Lung (tissue), 12 donors: Measurements from ENCODE around the gene NMUR1. TPM values are rescaled to one million over a fixed set of nuclear protein-coding genes. Genes with fewer than 3 reads are reported as not detected.

Experiments used
- ATAC-seq: fragments of 200-7000 bp; cut with Tn5 transposase; one replicate; pipeline ENCODE4 v1.9.1; 2020; ENCODE audit warnings: moderate number of reproducible peaks; ENCODE audit not compliant: insufficient read depth, low FRiP score
- DNase-seq, 3 donors: peaks; one replicate each; pipeline ENCODE4 v3.0.0-alpha.2; 2013 to 2017
- H3K27ac ChIP-seq, 2 donors: one replicate each; pipeline ENCODE4 v1.5.1; 2013; ENCODE audit warnings: mild to moderate bottlenecking in 2 of 2, moderate library complexity in 2 of 2, control low read depth in 1 of 2, inconsistent platforms in 1 of 2, low read depth in 1 of 2, low read length in 1 of 2
- H3K27me3 ChIP-seq, 3 donors: one replicate each; pipeline ENCODE4 v1.5.1; 2013; ENCODE audit warnings: low read length in 2 of 3; ENCODE audit not compliant: control insufficient read depth in 3 of 3, insufficient read depth in 3 of 3
- H3K36me3 ChIP-seq, 4 donors: one replicate each; pipeline ENCODE4 v1.5.1; 2013; ENCODE audit warnings: low read length in 4 of 4, mild to moderate bottlenecking in 1 of 4, moderate library complexity in 1 of 4; ENCODE audit not compliant: control insufficient read depth in 4 of 4, insufficient read depth in 4 of 4
- H3K4me1 ChIP-seq, 5 donors: one replicate each; pipeline ENCODE4 v1.5.1; 2013; ENCODE audit warnings: low read length in 5 of 5, mild to moderate bottlenecking in 2 of 5, moderate library complexity in 1 of 5; ENCODE audit not compliant: control insufficient read depth in 5 of 5, insufficient read depth in 5 of 5
- H3K4me3 ChIP-seq: one replicate; pipeline ENCODE4 v1.5.1; 2013; ENCODE audit warnings: mild to moderate bottlenecking, control low read depth, moderate library complexity
- H3K9ac ChIP-seq, 2 donors: one replicate each; pipeline ENCODE4 v1.5.1; 2013; ENCODE audit warnings: low read length in 2 of 2, control low read depth in 1 of 2; ENCODE audit not compliant: insufficient read depth in 1 of 2
- H3K9me3 ChIP-seq, 4 donors: one replicate each; pipeline ENCODE4 v1.5.1; 2013; ENCODE audit warnings: low read length in 3 of 4, mild to moderate bottlenecking in 1 of 4, moderate library complexity in 1 of 4; ENCODE audit not compliant: control insufficient read depth in 4 of 4, insufficient read depth in 3 of 4
- CTCF ChIP-seq: IDR thresholded peaks from 2 replicates; pipeline ENCODE4 v1.5.1; 2012; ENCODE audit warnings: mild to moderate bottlenecking; ENCODE audit errors: control extremely low read depth, extremely low read depth
- WGBS, 2 donors: extraction: QIAGEN DNeasy Blood & Tissue Kit; methylation state at CpG; one replicate each; pipeline ENCODE4 v1.1.7; 2013; 5-methylcytosine and 5-hydroxymethylcytosine counted together
- polyA plus RNA-seq, 2 donors: library from polyadenylated mRNA; stranded (reverse); fragments of 200-250 nt; gene quantifications; one replicate each; pipeline ENCODE4 v1.2.1, GENCODE V29; 2013
- total RNA-seq, 2 donors: library from RNA; depleted of rRNA in 1 of 2; stranded (reverse); fragments of >200 nt in 1 of 2; gene quantifications; one replicate each; pipeline ENCODE4 v1.2.1, GENCODE V29; 2014 to 2021
- donor health status: control.
- donor health status: control.
- donor health status: Bipolar disorder and iron deficiency.
- donor health status: healthy.
- donor health status: DM: yes; HTN: yes; CAD: no.

Gene NMUR1
- total and polyA plus RNA-seq, 4 donors: 0.65 to 1.2 (median 0.80) TPM

- no peaks in the 10 kb centered on the region for H3K9me3 ChIP-seq
- H3K4me3 ChIP-seq: no peak overlapping the region
- no peak overlapping the region for H3K27ac ChIP-seq
- ATAC-seq (no peak), DNase-seq (no peak)
- peaks cover 0 to 22% (median 4%) of the 10 kb centered on the region in 5 donors for H3K4me1 ChIP-seq
- 90 to 94% methylated on average over 8 of the region's 8 CpGs for WGBS, 2 donors
- no peaks in the 10 kb centered on the region for H3K36me3 ChIP-seq
- H3K27me3 ChIP-seq: peaks cover 0 to 6% (median 2%) of the 10 kb centered on the region in 3 donors
- H3K9ac ChIP-seq: no peak overlapping the region
- TF ChIP-seq CTCF: no peak
Observed at GRCh38 chr2:231533086-231533776, 3.0 kb upstream of the NMUR1 start.

GRCh38 chr2:231532756-231533035 lies 2.5 kb upstream of the NMUR1 start:
- WGBS, 2 donors: 94 to 95% methylated on average over 4 of the region's 4 CpGs

GRCh38 chr2:231531883-231532755 lies 1.9 kb upstream of the NMUR1 start:
- no peak overlapping the region for H3K9ac ChIP-seq
- H3K4me3 ChIP-seq: no peak overlapping the region
- ATAC-seq (no peak), DNase-seq (no peak)
- H3K36me3 ChIP-seq: no peaks in the 10 kb centered on the region
- no peak for TF ChIP-seq CTCF
- H3K4me1 ChIP-seq: peaks cover 0 to 24% (median 4%) of the 10 kb centered on the region in 5 donors
- H3K9me3 ChIP-seq: no peaks in the 10 kb centered on the region
- peaks cover 0 to 6% (median 2%) of the 10 kb centered on the region in 3 donors for H3K27me3 ChIP-seq
- 83 to 86% methylated on average over 16 of the region's 16 CpGs for WGBS, 2 donors
- H3K27ac ChIP-seq: no peak overlapping the region

More at GRCh38 chr2:231532756-231533035, 2.5 kb upstream of the NMUR1 start:
- Histone ChIP-seq H3K27me3 (peaks cover 0 to 6% (median 2%) of the 10 kb centered on the region in 3 donors), H3K9me3 (no peaks in the 10 kb centered on the region), H3K36me3 (no peaks in the 10 kb centered on the region), H3K4me3 (no peak overlapping the region), H3K9ac (no peak overlapping the region), H3K4me1 (peaks cover 0 to 24% (median 4%) of the 10 kb centered on the region in 5 donors), H3K27ac (no peak overlapping the region)
- DNase-seq (no peak), ATAC-seq (no peak)
- TF ChIP-seq CTCF: no peak
